A673 (cell line): ENCODE results near the gene ACER1. TPM values are rescaled to one million over a fixed set of nuclear protein-coding genes. Genes with fewer than 3 reads are reported as not detected.

Experiments
- BruUV-seq: library from RNA; stranded (reverse); fragments of 400-500 nt; replicated peaks from 2 replicates; lab custom pipeline; 2021; lab: Mats Ljungman, UMichigan
- CTCF ChIA-PET: fragments of 300-600 bp; sonication (Branson Sonifier 250); formaldehyde crosslinking; loops from one replicate; lab custom pipeline; 2022; ENCODE audit warnings: antibody characterized with exemption; lab: Charles Lee
- POLR2A ChIA-PET: fragments of 300-600 bp; sonication (Branson Sonifier 250); formaldehyde crosslinking; loops from one replicate; lab custom pipeline; 2022; ENCODE audit warnings: antibody characterized with exemption; ENCODE audit not compliant: low non-redundant PET; lab: Charles Lee
- DNase-seq: peaks from one replicate; pipeline ENCODE4 v3.0.0-alpha.2; 2015; ENCODE audit warnings: low spot score
- H3K27ac ChIP-seq: fragments of 200-600 bp; sonication (generic); 2 replicates; pipeline ENCODE4 v1.5.1; 2016; ENCODE audit warnings: mixed run types, low read depth, mild to moderate bottlenecking, mixed read lengths, antibody characterized with exemption, low read length; ENCODE audit not compliant: poor library complexity, severe bottlenecking
- H3K27me3 ChIP-seq: fragments of 200-600 bp; sonication (generic); replicated peaks from 2 replicates; pipeline ENCODE4 v1.6.1; 2017; ENCODE audit warnings: mixed run types, low read depth, mild to moderate bottlenecking, mixed read lengths, antibody characterized with exemption, low read length; ENCODE audit not compliant: insufficient read depth, poor library complexity
- H3K36me3 ChIP-seq: fragments of 200-600 bp; sonication (generic); 2 replicates; pipeline ENCODE4 v1.6.1; 2016; ENCODE audit warnings: mixed run types, mild to moderate bottlenecking, mixed read lengths, antibody characterized with exemption, low read length; ENCODE audit not compliant: insufficient read depth, poor library complexity, severe bottlenecking
- H3K4me1 ChIP-seq: fragments of 200-600 bp; sonication (generic); 2 replicates; pipeline ENCODE4 v1.6.1; 2017; ENCODE audit warnings: mixed run types, mild to moderate bottlenecking, mixed read lengths, antibody characterized with exemption, low read length; ENCODE audit not compliant: insufficient read depth, poor library complexity, severe bottlenecking
- H3K4me3 ChIP-seq: fragments of 200-600 bp; sonication (generic); 2 replicates; pipeline ENCODE4 v1.5.1; 2016; ENCODE audit warnings: low read depth, mixed run types, mild to moderate bottlenecking, mixed read lengths, low read length; ENCODE audit not compliant: poor library complexity, severe bottlenecking
- H3K9me3 ChIP-seq: fragments of 200-600 bp; sonication (generic); 2 replicates; pipeline ENCODE4 v1.6.1; 2016; ENCODE audit warnings: mixed run types, low read depth, mild to moderate bottlenecking, mixed read lengths, antibody characterized with exemption, low read length; ENCODE audit not compliant: poor library complexity, severe bottlenecking
- CTCF ChIP-seq: fragments of 300-800, 200-600 bp; sonication (generic); conservative IDR thresholded peaks from 2 replicates; pipeline ENCODE4 v1.5.1; 2017; ENCODE audit warnings: low read depth, mild to moderate bottlenecking, antibody characterized with exemption, low read length, moderate library complexity, mixed read lengths
- EZH2 ChIP-seq: fragments of 200-600 bp; sonication (generic); IDR thresholded peaks from 2 replicates; pipeline ENCODE4 v1.6.1; 2017; ENCODE audit warnings: borderline replicate concordance, low read depth, mild to moderate bottlenecking, mixed read lengths, antibody characterized with exemption, low read length; ENCODE audit not compliant: poor library complexity, severe bottlenecking
- intact Hi-C: fragments of 100-400 bp; cut with micrococcal nuclease; formaldehyde crosslinking; loops from one replicate; pipeline ENCODE4 v1.10.0; 2022; ENCODE audit not compliant: unreplicated experiment
- total RNA-seq: library from RNA; stranded (reverse); gene quantifications from 2 replicates; pipeline ENCODE4 v1.2.3, GENCODE V29; 2021

ACER1 gene
- total RNA-seq, 1 experiment from 2014 or later = not detected

- intact Hi-C loops = loop anchor here (5.0 kb wide), 1 partner anchor 486 kb away; no protein-coding TSS in a partner anchor
- Histone ChIP-seq H3K9me3 (no peaks in the 10 kb centered on the region), H3K36me3 (peaks cover 27% of the 10 kb centered on the region), H3K4me1 (peaks cover 12% of the 10 kb centered on the region), H3K4me3 (no peak overlapping the region), H3K27me3 (no peaks in the 10 kb centered on the region), H3K27ac (no peak overlapping the region)
- no TSS peak for BruUV-seq
- ChIA-PET POLR2A (no interaction called here), CTCF (interaction anchor here (0.6 kb wide), 1 partner anchor 258 kb away, joined by 15 read pairs; no protein-coding TSS in a partner anchor)
- TF ChIP-seq CTCF = no peak
- TF ChIP-seq EZH2 = no peak
- no peak for DNase-seq
These were observed 43.2 kb upstream of the ACER1 start for GRCh38 chr19:6376512-6377190.

- DNase-seq = no peak
- intact Hi-C loops = loop anchor here (5.0 kb wide), 1 partner anchor 487 kb away; no protein-coding TSS in a partner anchor
- Histone ChIP-seq H3K4me3 (no peak within 1 kb of the TSS), H3K27me3 (no peaks in the 10 kb centered on the region), H3K27ac (peak within 1 kb of the TSS; percentile 10), H3K4me1 (peaks cover 12% of the 10 kb centered on the region), H3K9me3 (no peaks in the 10 kb centered on the region), H3K36me3 (peaks cover 15% of the 10 kb centered on the region)
- ChIA-PET CTCF (no interaction called here), POLR2A (no interaction called here)
- no TSS peak for BruUV-seq
- no peak for TF ChIP-seq EZH2
- no peak for TF ChIP-seq CTCF
These were observed 42.1 kb upstream of the ACER1 start, which contains the start of gene PSPN for GRCh38 chr19:6375411-6376010. PSPN (minus strand) TSS chr19:6375933; CDS start chr19:6375849, 84 bp downstream.

GRCh38 chr19:6374711-6375410 lies 41.4 kb upstream of the ACER1 start:
- TF ChIP-seq CTCF (no peak), EZH2 (no peak)
- H3K27me3 ChIP-seq = no peaks in the 10 kb centered on the region
- intact Hi-C loops = loop anchor here (5.0 kb wide), 2 partner anchors 47 to 487 kb away; partner anchors contain the start of gene KHSRP
- POLR2A ChIA-PET = no interaction called here
- H3K4me1 ChIP-seq = peaks cover 12% of the 10 kb centered on the region
- H3K36me3 ChIP-seq = peaks cover 9% of the 10 kb centered on the region
- no peak overlapping the region for H3K4me3 ChIP-seq
- CTCF ChIA-PET = no interaction called here
- H3K27ac ChIP-seq = peak overlapping the region; percentile 10
- no peaks in the 10 kb centered on the region for H3K9me3 ChIP-seq
- no peak for DNase-seq
- BruUV-seq = no TSS peak
